H1 (cell line): ENCODE measurements around the gene ANK3. TPM values are rescaled to one million over a fixed set of nuclear protein-coding genes. Genes with fewer than 3 reads are reported as not detected.
A peak's percentile ranks its signal among the peaks of the same experiment; 100 is the strongest.

Experiments
- CTCF ChIA-PET: fragments of 300-600 bp; sonication (Branson Sonifier 250); formaldehyde crosslinking; loops from one replicate; lab custom pipeline; 2021; ENCODE audit not compliant: partially characterized antibody; lab: Charles Lee
- POLR2A ChIA-PET: fragments of 300-600 bp; sonication (Branson Sonifier 250); formaldehyde crosslinking; loops from one replicate; lab custom pipeline; 2021; ENCODE audit warnings: inconsistent platforms; ENCODE audit not compliant: partially characterized antibody; lab: Charles Lee
- DNase-seq, 2 experiments: peaks; one replicate each; pipeline versions ENCODE4 v3.0.0 to v3.0.0-alpha.2; 2010 to 2022; ENCODE audit warnings: low spot score in 2 of 2, low read depth in 1 of 2, mixed read lengths in 1 of 2
- FAIRE-seq: peaks from 2 replicates; lab custom pipeline; 2011; peaks lifted over from hg19 to GRCh38; lab: Jason Lieb, UNC
- H2AFZ ChIP-seq: 2 replicates; pipeline ENCODE4 v1.8.1; 2012; ENCODE audit warnings: low read length, inconsistent platforms
- H2AK5ac ChIP-seq: 2 replicates; pipeline ENCODE4 v1.6.1; 2013; ENCODE audit warnings: low read depth, low read length
- H2BK120ac ChIP-seq: replicated peaks from 2 replicates; pipeline ENCODE3; 2013; ENCODE audit warnings: low read depth, low read length, inconsistent platforms
- H2BK12ac ChIP-seq: 2 replicates; pipeline ENCODE4 v1.6.1; 2013; ENCODE audit warnings: low read depth, low read length
- H2BK15ac ChIP-seq: 2 replicates; pipeline ENCODE4 v1.6.1; 2013; ENCODE audit warnings: low read length
- H2BK20ac ChIP-seq: 2 replicates; pipeline ENCODE4 v1.6.1; 2013; ENCODE audit warnings: low read length
- H2BK5ac ChIP-seq: 2 replicates; pipeline ENCODE4 v1.6.1; 2013; ENCODE audit warnings: low read depth, low read length
- H3K14ac ChIP-seq: 2 replicates; pipeline ENCODE4 v1.6.1; 2013; ENCODE audit warnings: inconsistent platforms; ENCODE audit not compliant: insufficient read length
- H3K18ac ChIP-seq: 2 replicates; pipeline ENCODE4 v1.6.1; 2013; ENCODE audit warnings: low read length; ENCODE audit errors: extremely low read depth
- H3K23ac ChIP-seq: 2 replicates; pipeline ENCODE4 v1.6.1; 2013; ENCODE audit warnings: inconsistent platforms; ENCODE audit not compliant: insufficient read length
- H3K23me2 ChIP-seq: 2 replicates; pipeline ENCODE4 v1.6.1; 2013; ENCODE audit warnings: low read depth, low read length
- H3K27ac ChIP-seq: 2 replicates; pipeline ENCODE4 v1.6.1; 2011; ENCODE audit warnings: low read depth, low read length, inconsistent platforms
- H3K27me3 ChIP-seq, 4 experiments: replicated peaks in 1 of 4; 1 replicate in 1 of 4; 2 replicates in 3 of 4; pipeline versions ENCODE4 v1.6.1 to v1.8.1; 2011 to 2013; ENCODE audit warnings: low read length in 3 of 4, mild to moderate bottlenecking in 3 of 4, inconsistent platforms in 2 of 4, mixed read lengths in 2 of 4, moderate library complexity in 1 of 4; ENCODE audit not compliant: control insufficient read depth in 3 of 4, insufficient read depth in 3 of 4; ENCODE audit errors: extremely low read depth in 1 of 4
- H3K36me3 ChIP-seq, 4 experiments: 2 replicates each; pipeline versions ENCODE4 v1.6.1 to v1.8.1; 2011 to 2013; ENCODE audit warnings: mild to moderate bottlenecking in 4 of 4, low read length in 3 of 4, moderate library complexity in 2 of 4, control low read depth in 1 of 4, inconsistent platforms in 1 of 4; ENCODE audit not compliant: insufficient read depth in 4 of 4, control insufficient read depth in 2 of 4
- H3K4ac ChIP-seq: replicated peaks from 2 replicates; pipeline ENCODE3; 2013; ENCODE audit warnings: low read length, low read depth, mixed read lengths, inconsistent platforms; ENCODE audit not compliant: insufficient read length
- H3K4me1 ChIP-seq, 4 experiments: replicated peaks in 1 of 4; 1 replicate in 1 of 4; 2 replicates in 3 of 4; pipeline versions ENCODE4 v1.6.1 to v1.8.1; 2011 to 2013; ENCODE audit warnings: low read length in 3 of 4, inconsistent platforms in 2 of 4, mixed read lengths in 1 of 4; ENCODE audit not compliant: insufficient read depth in 4 of 4, control insufficient read depth in 3 of 4
- H3K4me2 ChIP-seq, 2 experiments: 2 replicates each; pipeline versions ENCODE4 v1.6.1 to v1.8.1; 2011 to 2013; ENCODE audit warnings: low read depth in 2 of 2, low read length in 2 of 2, control low read depth in 1 of 2, inconsistent platforms in 1 of 2, mild to moderate bottlenecking in 1 of 2; ENCODE audit not compliant: insufficient read depth in 1 of 2
- H3K4me3 ChIP-seq, 4 experiments: fragments of 200-600, 300-600 bp in 1 of 4; sonication (generic), shearing (Covaris generic), sonication (Bioruptor Twin) in 1 of 4; 2 replicates each; pipeline versions ENCODE4 v1.5.1 to v1.8.1; 2011 to 2016; ENCODE audit warnings: low read length in 4 of 4, low read depth in 3 of 4, control low read depth in 2 of 4, inconsistent platforms in 2 of 4, mild to moderate bottlenecking in 2 of 4, mixed read lengths in 1 of 4, moderate library complexity in 1 of 4; ENCODE audit not compliant: insufficient read depth in 2 of 4; ENCODE audit errors: extremely low read depth in 1 of 4
- H3K56ac ChIP-seq: replicated peaks from 2 replicates; pipeline ENCODE3; 2013; ENCODE audit warnings: low read depth, mild to moderate bottlenecking, mixed read lengths, low read length, inconsistent platforms; ENCODE audit not compliant: insufficient read length
- H3K79me1 ChIP-seq: 2 replicates; pipeline ENCODE4 v1.6.1; 2013; ENCODE audit warnings: low read depth, low read length, control low read depth
- H3K79me2 ChIP-seq, 2 experiments: 2 replicates each; pipeline versions ENCODE4 v1.6.1 to v1.8.1; 2012 to 2013; ENCODE audit warnings: low read length in 2 of 2, mild to moderate bottlenecking in 2 of 2, inconsistent platforms in 1 of 2; ENCODE audit not compliant: insufficient read depth in 2 of 2, control insufficient read depth in 1 of 2
- H3K9ac ChIP-seq, 4 experiments: replicated peaks in 1 of 4; 1 replicate in 1 of 4; 2 replicates in 3 of 4; pipeline versions ENCODE4 v1.6.1 to v1.8.1; 2011 to 2013; ENCODE audit warnings: low read depth in 3 of 4, low read length in 3 of 4, control low read depth in 2 of 4, mild to moderate bottlenecking in 2 of 4, moderate library complexity in 2 of 4, inconsistent platforms in 1 of 4; ENCODE audit errors: extremely low read depth in 1 of 4
- H3K9me3 ChIP-seq, 2 experiments: 2 replicates each; pipeline versions ENCODE4 v1.6.1 to v1.8.1; 2012 to 2013; ENCODE audit warnings: mild to moderate bottlenecking in 2 of 2, moderate library complexity in 2 of 2, control low read depth in 1 of 2, inconsistent platforms in 1 of 2, low read depth in 1 of 2, low read length in 1 of 2, mixed read lengths in 1 of 2; ENCODE audit not compliant: insufficient read depth in 2 of 2
- H4K20me1 ChIP-seq, 2 experiments: replicated peaks in 1 of 2; 2 replicates each; pipeline versions ENCODE3 to v1.8.1; 2011 to 2013; ENCODE audit warnings: inconsistent platforms in 2 of 2, low read length in 2 of 2, mild to moderate bottlenecking in 1 of 2; ENCODE audit not compliant: insufficient read depth in 2 of 2, control insufficient read depth in 1 of 2
- H4K5ac ChIP-seq: 2 replicates; pipeline ENCODE4 v1.6.1; 2013; ENCODE audit warnings: low read length, low read depth, mixed read lengths, inconsistent platforms; ENCODE audit not compliant: insufficient read length
- H4K8ac ChIP-seq: 2 replicates; pipeline ENCODE4 v1.8.0; 2013; ENCODE audit warnings: mild to moderate bottlenecking, moderate library complexity, low read length, inconsistent platforms; ENCODE audit not compliant: insufficient read depth; ENCODE audit errors: extremely low read depth
- H4K91ac ChIP-seq: replicated peaks from 2 replicates; pipeline ENCODE3; 2013; ENCODE audit warnings: low read length, mixed read lengths, inconsistent platforms; ENCODE audit not compliant: insufficient read length
- ASH2L ChIP-seq: fragments of 200-600, 300-600 bp; sonication (generic); IDR thresholded peaks from one replicate; pipeline ENCODE4 v1.7.1; 2017; ENCODE audit warnings: low read length
- YY1 ChIP-seq: IDR thresholded peaks from 2 replicates; pipeline ENCODE4 v1.6.1; 2011; ENCODE audit warnings: low read depth, mild to moderate bottlenecking, low read length
- WGBS, 2 experiments: shearing (Covaris generic) in 1 of 2; methylation state at CpG; one replicate each; pipeline versions ENCODE4 v1.1.6 to v1.1.7; 2013 to 2015; ENCODE audit warnings: low lambda C conversion rate in 2 of 2, mixed read lengths in 2 of 2, inconsistent platforms in 1 of 2, low coverage in 1 of 2, missing lambda C conversion rate in 1 of 2; ENCODE audit not compliant: insufficient replicate concordance in 2 of 2, insufficient coverage in 1 of 2, insufficient read length in 1 of 2; ENCODE audit errors: extremely low coverage in 1 of 2, missing lambda C conversion rate in 1 of 2; 5-methylcytosine and 5-hydroxymethylcytosine counted together
- polyA plus RNA-seq, 7 experiments: library from polyadenylated mRNA; depleted of rRNA in 3 of 7; stranded (reverse) in 5 of 7; unstranded in 2 of 7; fragments of >200 nt in 5 of 7; fragments of 200-250 nt in 2 of 7; gene quantifications; 1 replicate in 5 of 7; 2 replicates in 1 of 7; 4 replicates in 1 of 7; pipeline versions ENCODE4 v1.2.1 to v1.2.3, GENCODE V29; 2011 to 2013; ENCODE audit warnings: missing spikeins in 2 of 7, mixed read lengths in 2 of 7
- total RNA-seq: library from RNA; stranded (reverse); fragmentation: NEBNext Ultra II Directional; extraction: Animal tissue kit (Norgen Biotek cat#: 25700); gene quantifications from 2 replicates; pipeline ENCODE4 v1.2.1, GENCODE V29; 2021

Gene ANK3
- total and polyA plus RNA-seq, 2 of the 8 experiments (the other 6 are each of a cell fraction or from before 2014, with no cell fraction given), result 18.1 to 67.9 TPM

GRCh38 chr10:60353519-60354258 is 36.0 kb downstream of the ANK3 start:
- Histone ChIP-seq H2BK120ac (no peak overlapping the region), H3K4me1 (peaks cover 0 to 5% (median 1%) of the 10 kb centered on the region in 4 experiments; a peak in 3 of 7 replicates), H3K36me3 (no peaks in the 10 kb centered on the region; a peak in 1 of 8 replicates), H3K9me3 (no peaks in the 10 kb centered on the region), H4K5ac (no peak overlapping the region), H4K8ac (no peak overlapping the region), H3K27ac (no peak overlapping the region), H2BK12ac (no peak overlapping the region), H3K56ac (no peak overlapping the region), H2BK20ac (no peak overlapping the region), H2BK15ac (no peak overlapping the region), H3K9ac (no peak overlapping the region), H3K4me2 (no peak overlapping the region), H3K23ac (no peak overlapping the region), H3K23me2 (no peaks in the 10 kb centered on the region; the same call in 1 of the 2 replicates), H4K91ac (no peak overlapping the region), H3K14ac (no peak overlapping the region), H2BK5ac (no peak overlapping the region), H3K4ac (no peak overlapping the region), H3K18ac (no peak overlapping the region), H2AFZ (no peak overlapping the region), H4K20me1 (no peaks in the 10 kb centered on the region), H3K79me1 (no peaks in the 10 kb centered on the region), H3K27me3 (no peaks in the 10 kb centered on the region), H2AK5ac (peak overlapping the region; percentile 53; the same call in 1 of the 2 replicates), H3K4me3 (no peak overlapping the region), H3K79me2 (no peaks in the 10 kb centered on the region)
- POLR2A ChIA-PET, result no interaction called here
- CTCF ChIA-PET, result no interaction called here
- no peak for FAIRE-seq
- 0 out of 2 replicates have a peak, but pooled peaks have one; percentile 33 for TF ChIP-seq YY1
- TF ChIP-seq ASH2L, result no peak
- WGBS, 2 experiments, result 79% methylated on average over 9 of the region's 9 CpGs; no CpG with 5 or more reads in 1 of the 2 experiments
- DNase-seq, result no peak
